Spleen (tissue), 7 donors: ENCODE results near the gene TCF7L2.

Source experiments
- CTCF ChIP-seq, 11 experiments: fragments of 200-600 bp in 7 of 11; fragments of 450-650 bp in 4 of 11; sonication (generic) in 4 of 11; IDR thresholded peaks in 8 of 11; conservative IDR thresholded peaks in 3 of 11; 1 replicate in 7 of 11; 2 replicates in 4 of 11; pipeline versions ENCODE4 v1.4.0 to v1.8.0; 2016 to 2021; ENCODE audit warnings: antibody characterized with exemption in 11 of 11, inconsistent platforms in 4 of 11, mild to moderate bottlenecking in 1 of 11
- POLR2A ChIP-seq, 3 donors: fragments of 450-650 bp; IDR thresholded peaks; one replicate each; pipeline ENCODE4 v1.5.1; 2017; ENCODE audit warnings: antibody characterized with exemption in 3 of 3, mild to moderate bottlenecking in 1 of 3
- donor health status: DM: no; HTN: no; CAD: no; lungs with moderate emphysema.
- donor health status: DM: no; HTN: no; CAD: no.
- donor health status: DM: no; HTN: no; CAD: no.

GRCh38 chr10:112981553-112981952 is 31.5 kb downstream of the TCF7L2 start:
- TF ChIP-seq CTCF (IDR thresholded peaks at IDR 0.05 in 8 of 11, conservative IDR thresholded peaks at IDR 0.05 in 3 of 11) (no peak), POLR2A (IDR thresholded peaks at IDR 0.05) (no peak)
